ENCODE measurements around the gene SLC30A10.
"Not testable (repeated sequence)": the region's sequence is repeated elsewhere in the genome, so short reads cannot be mapped to it uniquely, and the experiment has no call there.

Gene SLC30A10

DNA sequence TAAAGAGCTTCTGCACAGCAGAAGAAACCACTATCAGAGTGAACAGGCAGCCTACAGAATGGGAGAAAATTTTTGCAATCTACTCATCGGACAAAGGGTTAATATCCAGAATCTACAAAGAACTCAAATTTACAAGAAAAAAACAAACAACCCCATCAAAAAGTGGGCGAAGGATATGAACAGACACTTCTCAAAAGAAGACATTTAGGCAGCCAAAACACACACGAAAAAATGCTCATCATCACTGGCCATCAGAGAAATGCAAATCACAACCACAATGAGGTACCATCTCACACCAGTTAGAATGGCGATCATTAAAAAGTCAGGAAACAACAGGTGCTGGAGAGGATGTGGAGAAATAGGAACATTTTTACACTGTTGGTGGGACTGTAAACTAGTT lies 36.5 kb downstream of the SLC30A10 start:
- not testable (repeated sequence) for DNase-seq (ENCODE audit: low read depth)

DNA sequence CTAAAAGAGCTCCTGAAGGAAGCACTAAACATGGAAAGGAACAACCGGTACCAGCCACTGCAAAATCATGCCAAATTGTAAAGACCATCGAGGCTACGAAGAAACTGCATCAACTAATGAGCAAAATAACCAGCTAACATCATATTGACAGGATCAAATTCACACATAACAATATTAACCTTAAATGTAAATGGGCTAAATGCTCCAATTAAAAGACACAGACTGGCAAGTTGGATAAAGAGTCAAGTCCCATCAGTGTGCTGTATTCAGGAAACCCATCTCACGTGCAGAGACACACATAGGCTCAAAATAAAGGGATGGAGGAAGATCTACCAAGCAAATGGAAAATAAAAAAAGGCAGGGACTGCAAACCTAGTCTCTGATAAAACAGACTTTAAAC lies 39.7 kb downstream of the SLC30A10 start:
- not testable (repeated sequence) for DNase-seq (ENCODE audit: low read depth)

DNA sequence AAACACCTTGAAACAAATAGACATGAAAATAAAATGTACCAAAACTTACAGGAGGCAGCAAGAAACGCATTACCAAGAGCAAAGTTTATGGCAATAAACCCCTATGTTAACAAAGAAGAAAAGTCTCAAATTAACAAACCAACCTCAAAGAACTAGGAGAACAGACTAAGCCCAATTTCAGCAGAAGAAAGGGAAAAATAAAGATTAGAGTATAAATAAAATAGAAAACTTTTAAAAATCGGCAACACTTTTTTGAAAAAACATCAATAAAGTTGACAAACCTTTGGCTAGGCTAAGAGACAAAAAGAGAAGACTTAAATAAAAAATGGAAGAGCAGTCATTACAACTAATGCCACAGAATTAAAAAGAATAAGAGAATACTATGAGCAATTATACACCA lies 42.7 kb downstream of the SLC30A10 start:
- DNase-seq (ENCODE audit: low read depth), result no peak

DNA sequence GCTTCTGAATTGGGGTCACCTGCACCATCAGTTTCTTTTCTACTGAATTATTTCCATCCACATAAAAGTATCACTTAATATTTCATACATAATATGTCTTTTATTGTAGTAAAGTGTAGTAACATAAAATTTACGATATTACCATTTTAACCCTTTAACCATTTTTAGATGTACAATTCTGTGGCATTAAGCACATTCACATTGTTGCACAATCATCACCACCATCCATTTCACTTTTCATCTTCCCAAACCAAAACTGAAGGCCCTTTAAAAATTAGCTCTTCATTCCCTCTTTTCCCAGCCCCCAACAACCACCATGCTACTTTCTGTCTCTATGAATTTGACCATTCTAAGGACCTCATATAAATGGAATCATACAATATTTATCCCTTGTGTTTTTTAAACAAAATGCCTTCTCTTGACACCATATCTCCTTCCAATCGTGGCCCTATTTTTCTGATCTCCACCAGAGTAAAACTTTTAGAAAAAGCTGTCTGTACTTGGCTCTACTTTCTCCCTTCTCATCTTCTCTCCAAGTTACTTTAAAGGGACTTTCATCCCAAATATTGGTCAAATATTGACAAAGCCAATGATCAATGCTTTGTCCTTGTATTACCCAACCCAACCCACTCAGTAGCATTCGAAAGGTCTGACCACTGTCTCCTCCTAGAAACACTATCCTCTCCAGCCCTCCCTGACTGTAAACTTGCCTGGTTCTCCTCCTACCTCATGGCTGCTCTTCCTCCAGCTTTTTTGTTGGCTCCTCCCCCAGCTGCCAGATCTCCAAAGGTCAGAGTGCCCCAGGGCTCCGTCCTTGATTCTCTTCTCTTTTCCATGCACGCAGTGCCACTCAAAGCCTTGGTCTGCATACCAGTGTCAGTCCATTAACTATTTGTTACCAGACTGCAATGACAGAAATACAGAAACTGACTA lies 44.7 kb downstream of the SLC30A10 start:
- DNase-seq (ENCODE audit: low read depth), result no peak

DNA sequence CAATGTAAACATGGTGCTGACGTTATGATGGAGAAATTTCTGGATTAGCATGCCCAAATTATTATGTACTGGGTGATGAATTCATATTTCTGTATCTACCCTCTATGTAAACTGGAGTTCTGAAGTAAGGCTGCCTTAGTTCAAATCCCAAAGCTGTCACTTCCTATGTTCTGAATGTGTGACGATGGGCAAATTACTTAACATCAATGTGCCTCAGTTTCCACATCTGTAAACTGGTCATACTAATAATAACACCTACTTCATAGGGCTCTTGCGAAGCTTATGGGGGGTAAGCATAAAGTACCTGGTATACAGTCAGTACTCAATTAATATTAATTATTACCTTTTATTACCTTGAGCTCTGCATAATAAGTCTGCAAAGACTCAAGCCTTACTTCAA lies 45.6 kb downstream of the SLC30A10 start:
- no peak for DNase-seq (ENCODE audit: low read depth)

DNA sequence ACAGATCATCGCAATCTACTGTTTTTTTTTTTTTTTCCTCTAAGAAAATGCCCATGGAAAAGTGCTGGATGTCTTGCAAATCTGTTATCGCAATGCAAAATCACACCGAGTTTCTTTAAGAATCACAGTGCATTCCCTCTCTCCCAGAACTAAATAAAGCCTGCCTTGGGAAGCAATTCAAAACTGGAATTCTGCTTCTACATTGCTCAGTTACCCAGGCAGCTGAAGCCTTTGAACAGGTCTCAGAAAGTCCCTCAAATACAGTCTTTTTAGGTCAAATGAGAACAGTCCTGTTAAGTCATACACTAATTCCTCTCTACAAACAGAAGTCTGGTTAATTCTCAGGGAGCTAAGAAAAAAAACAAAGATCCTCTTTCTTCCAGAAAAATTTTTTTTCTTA lies 46.3 kb downstream of the SLC30A10 start:
- no peak for DNase-seq (ENCODE audit: low read depth)

DNA sequence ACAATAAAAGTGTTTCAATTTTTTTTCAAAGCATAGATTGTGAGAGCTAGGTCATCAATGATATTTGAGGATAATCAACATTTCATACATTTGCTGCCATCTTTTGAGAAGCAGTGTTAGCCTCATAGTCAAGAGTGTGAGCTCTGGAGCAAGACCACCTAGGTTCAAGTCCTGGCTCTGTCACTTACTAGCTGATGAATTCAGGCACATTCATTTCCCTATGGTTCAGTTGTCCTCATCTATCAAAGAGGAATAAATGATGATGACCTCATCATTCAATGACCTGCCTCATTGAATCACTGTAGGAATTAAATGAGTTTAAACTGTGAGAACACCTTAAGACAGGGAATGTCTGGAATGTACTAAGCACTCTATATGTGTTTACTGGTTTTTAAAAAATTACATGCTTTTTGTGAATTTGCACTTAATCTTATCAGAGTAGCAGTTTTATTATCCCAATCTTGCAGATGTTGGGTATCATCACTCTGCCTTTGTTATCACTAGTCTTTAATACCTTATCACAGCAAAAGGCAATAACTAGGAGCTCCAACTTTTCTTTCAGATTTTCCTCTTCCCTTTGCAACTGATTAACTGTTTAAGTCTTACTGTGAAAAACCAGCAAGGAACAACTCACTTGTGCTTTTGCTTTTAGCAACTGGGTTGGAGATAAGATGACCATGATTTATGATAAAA lies 47.4 kb downstream of the SLC30A10 start:
- no peak for DNase-seq (ENCODE audit: low read depth)

DNA sequence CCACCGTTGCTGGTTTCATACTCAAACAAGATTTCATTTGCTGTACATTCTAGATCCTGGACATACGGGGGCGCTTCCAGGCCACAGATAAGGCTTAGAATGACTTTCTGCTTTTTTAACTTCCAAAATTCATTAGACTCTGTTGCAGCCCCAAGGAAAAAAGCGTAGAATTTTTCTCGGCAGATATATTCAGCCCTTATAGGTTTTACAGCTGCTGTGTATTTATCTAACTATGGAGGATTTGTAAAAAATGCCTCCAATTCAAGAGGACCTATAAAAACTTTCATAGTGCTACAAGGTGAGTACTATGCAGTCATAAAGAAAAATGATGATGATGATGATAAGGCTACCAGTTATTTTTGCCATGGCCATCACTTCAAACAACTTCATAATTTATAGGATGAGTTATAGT lies 51.6 kb downstream of the SLC30A10 start:
- peak; percentile 37 for DNase-seq (ENCODE audit: low read depth)

DNA sequence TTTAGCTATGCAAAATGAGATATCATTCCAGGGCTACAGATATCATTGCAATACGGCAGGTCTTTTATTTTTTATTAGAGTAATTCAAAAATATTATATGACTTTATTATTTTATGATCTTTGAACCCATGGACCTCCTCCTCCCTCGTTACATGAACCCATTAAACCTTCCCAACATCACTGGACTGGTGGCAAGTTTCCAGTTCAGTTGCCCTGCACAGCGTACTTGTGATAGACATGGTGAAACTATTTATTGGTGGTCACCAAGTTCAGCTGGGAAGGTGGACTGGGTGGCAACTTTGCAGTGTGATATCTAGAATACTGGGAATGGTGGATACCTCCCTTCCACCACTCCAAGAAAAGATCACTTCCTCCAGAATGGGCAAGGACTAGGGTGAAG lies 52.5 kb downstream of the SLC30A10 start:
- DNase-seq (ENCODE audit: low read depth), result no peak

DNA sequence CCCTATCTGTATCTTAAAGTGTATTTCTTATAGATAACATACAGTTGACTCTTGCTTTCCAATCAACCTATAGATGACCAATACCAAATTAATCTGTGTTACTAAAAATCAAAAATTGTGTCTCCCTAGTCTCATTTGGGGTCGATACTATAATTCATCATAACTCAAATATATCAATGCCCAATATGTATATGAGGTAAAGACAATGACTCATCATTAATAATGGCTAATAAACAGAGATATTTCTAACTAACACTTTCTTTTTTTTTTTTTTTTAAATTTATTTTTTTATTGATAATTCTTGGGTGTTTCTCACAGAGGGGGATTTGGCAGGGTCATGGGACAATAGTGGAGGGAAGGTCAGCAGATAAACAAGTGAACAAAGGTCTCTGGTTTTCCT lies 55.8 kb downstream of the SLC30A10 start:
- DNase-seq (ENCODE audit: low read depth), result not testable (repeated sequence)

DNA sequence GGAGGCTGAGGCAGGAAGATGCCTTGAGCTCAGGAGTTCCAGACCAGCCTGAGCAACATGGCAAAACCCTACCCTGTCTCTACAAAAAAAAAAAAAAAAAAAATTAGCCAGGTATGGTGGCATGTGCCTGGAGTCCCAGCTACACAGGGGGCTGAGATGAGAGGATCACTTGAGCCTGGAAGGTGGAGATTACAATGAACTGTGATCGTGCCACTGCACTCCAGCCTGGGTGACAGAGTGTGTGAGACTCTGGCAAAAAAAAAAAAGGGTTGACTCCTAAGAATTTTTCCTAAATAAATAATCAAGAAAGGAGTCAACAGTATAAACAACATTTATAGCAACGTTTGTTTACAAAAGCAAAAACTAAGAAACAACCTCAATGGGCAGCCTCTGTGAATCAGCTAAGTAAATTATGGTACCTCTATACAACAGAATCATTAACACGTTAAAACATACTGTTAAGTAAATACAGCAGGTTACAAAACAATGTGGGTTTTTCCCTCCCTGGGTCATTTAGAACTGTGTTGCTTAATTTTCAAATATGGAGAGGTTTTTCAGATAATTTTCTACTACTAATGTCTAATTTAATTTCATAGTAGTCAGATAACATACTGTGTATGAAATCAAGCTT lies 56.8 kb downstream of the SLC30A10 start:
- no peak for DNase-seq (ENCODE audit: low read depth)

DNA sequence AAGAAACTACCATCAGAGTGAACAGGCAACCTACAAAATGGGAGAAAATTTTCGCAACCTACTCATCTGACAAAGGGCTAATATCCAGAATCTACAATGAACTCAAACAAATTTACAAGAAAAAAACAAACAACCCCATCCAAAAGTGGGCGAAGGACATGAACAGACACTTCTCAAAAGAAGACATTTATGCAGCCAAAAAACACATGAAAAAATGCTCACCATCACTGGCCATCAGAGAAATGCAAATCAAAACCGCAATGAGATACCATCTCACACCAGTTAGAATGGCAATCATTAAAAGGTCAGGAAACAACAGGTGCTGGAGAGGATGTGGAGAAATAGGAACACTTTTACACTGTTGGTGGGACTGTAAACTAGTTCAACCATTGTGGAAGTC lies 59.7 kb downstream of the SLC30A10 start:
- DNase-seq (ENCODE audit: low read depth), result not testable (repeated sequence)
